Fibroblast of the conjunctiva (primary cell): ENCODE measurements around the gene SPINT3.
"Not testable (repeated sequence)": the region's sequence is repeated elsewhere in the genome, so short reads cannot be mapped to it uniquely, and the experiment has no call there.

Experiments
- DNase-seq: peaks from one replicate; pipeline ENCODE4 v3.0.0-alpha.2; 2010; ENCODE audit warnings: low read depth

The SPINT3 gene

GRCh38 chr20:45502561-45502960, 12.9 kb downstream of the SPINT3 start:
- DNase-seq: no peak

GRCh38 chr20:45501600-45501999, 13.8 kb downstream of the SPINT3 start:
- no peak for DNase-seq

GRCh38 chr20:45500022-45500421, 15.4 kb downstream of the SPINT3 start:
- DNase-seq: no peak

GRCh38 chr20:45497971-45498494, 17.4 kb downstream of the SPINT3 start:
- DNase-seq: no peak

- DNase-seq: no peak
Measured at GRCh38 chr20:45496166-45496565, 19.3 kb downstream of the SPINT3 start.

GRCh38 chr20:45495501-45495941, 19.9 kb downstream of the SPINT3 start:
- DNase-seq: no peak

GRCh38 chr20:45489083-45489531, 26.3 kb downstream of the SPINT3 start:
- DNase-seq: no peak

GRCh38 chr20:45487231-45487635, 28.2 kb downstream of the SPINT3 start:
- DNase-seq: no peak

GRCh38 chr20:45485388-45485787, 30.0 kb downstream of the SPINT3 start:
- DNase-seq: no peak

- no peak for DNase-seq
Measured at GRCh38 chr20:45484676-45485075, 30.7 kb downstream of the SPINT3 start.

GRCh38 chr20:45479822-45480221, 35.6 kb downstream of the SPINT3 start:
- no peak for DNase-seq

GRCh38 chr20:45477530-45478148, 37.8 kb downstream of the SPINT3 start:
- not testable (repeated sequence) for DNase-seq

- DNase-seq: not testable (repeated sequence)
Measured at GRCh38 chr20:45472286-45472685, 43.1 kb downstream of the SPINT3 start.

GRCh38 chr20:45470937-45471336, 44.5 kb downstream of the SPINT3 start:
- no peak for DNase-seq

- no peak for DNase-seq
Measured at GRCh38 chr20:45470262-45470931, 45.0 kb downstream of the SPINT3 start.

- no peak for DNase-seq
Measured at GRCh38 chr20:45469336-45470261, 45.8 kb downstream of the SPINT3 start, which contains the start of gene WFDC2. TSS of gene WFDC2 (plus strand) at chr20:45469753. CDS start at chr20:45469782, 29 bp downstream.

- no peak for DNase-seq
Measured at GRCh38 chr20:45467861-45468260, 47.6 kb downstream of the SPINT3 start.

- DNase-seq: no peak
Measured at GRCh38 chr20:45467172-45467571, 48.2 kb downstream of the SPINT3 start.

- DNase-seq: no peak
Measured at GRCh38 chr20:45465491-45466266, 49.7 kb downstream of the SPINT3 start.

- DNase-seq: no peak
Measured at GRCh38 chr20:45463709-45464108, 51.7 kb downstream of the SPINT3 start.

GRCh38 chr20:45462711-45463509, 52.5 kb downstream of the SPINT3 start:
- DNase-seq: no peak
